Fibroblast of pulmonary artery (primary cell): Measurements from ENCODE around the gene HAUS8.
"Not testable (repeated sequence)": the region's sequence is repeated elsewhere in the genome, so short reads cannot be mapped to it uniquely, and the experiment has no call there.

ENCODE experiments used
- DNase-seq: peaks from one replicate; pipeline ENCODE4 v3.0.0-alpha.2; 2010; ENCODE audit warnings: low read depth
- H3K4me3 ChIP-seq: replicated peaks from 2 replicates; pipeline ENCODE4 v1.5.1; 2011; ENCODE audit warnings: low read depth, mild to moderate bottlenecking, control low read depth, low read length, moderate library complexity
- CTCF ChIP-seq: IDR thresholded peaks from 2 replicates; pipeline ENCODE4 v1.5.1; 2011; ENCODE audit warnings: mild to moderate bottlenecking, control low read depth, low read length, inconsistent platforms; ENCODE audit errors: missing control alignments

HAUS8 gene

DNA sequence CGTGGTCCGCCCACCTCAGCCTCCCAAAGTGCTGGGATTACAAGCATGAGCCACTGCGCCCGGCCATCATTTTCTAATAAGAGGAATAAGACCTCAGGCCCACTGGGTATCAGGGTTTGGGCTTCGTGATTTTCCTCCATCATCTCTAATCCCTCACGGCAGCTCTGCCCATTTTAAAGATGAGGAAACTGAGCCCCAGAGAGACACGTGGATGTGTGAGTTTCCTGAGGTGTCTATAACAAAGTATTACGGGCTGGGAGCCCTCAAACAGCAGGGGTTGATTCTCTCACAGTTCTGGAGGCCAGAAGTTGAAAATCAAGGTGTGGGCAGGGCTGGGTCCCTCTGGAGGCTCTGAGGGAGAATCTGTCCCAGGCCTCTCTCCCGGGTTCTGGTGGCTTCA, 34.0 kb upstream of the HAUS8 start:
- H3K4me3 ChIP-seq, result no peak overlapping the region
- DNase-seq, result no peak
- TF ChIP-seq CTCF, result no peak

DNA sequence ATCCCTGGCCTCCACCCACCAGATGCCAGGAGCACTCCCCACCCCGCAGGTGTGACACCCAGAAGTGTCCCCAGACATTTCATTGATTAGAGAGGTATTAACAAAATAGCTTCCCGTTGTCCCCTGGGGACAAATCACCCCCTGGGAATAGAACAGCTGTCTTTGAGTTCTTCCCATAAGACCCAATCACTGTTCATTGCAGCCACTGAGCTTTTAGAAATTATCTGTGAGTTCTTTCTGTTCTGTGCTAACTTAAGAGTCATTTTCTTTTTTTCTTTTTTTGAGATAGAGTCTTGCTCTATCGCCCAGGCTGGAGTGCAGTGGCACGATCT, 33.2 kb upstream of the HAUS8 start:
- no peak overlapping the region for H3K4me3 ChIP-seq
- no peak for TF ChIP-seq CTCF
- DNase-seq, result no peak

DNA sequence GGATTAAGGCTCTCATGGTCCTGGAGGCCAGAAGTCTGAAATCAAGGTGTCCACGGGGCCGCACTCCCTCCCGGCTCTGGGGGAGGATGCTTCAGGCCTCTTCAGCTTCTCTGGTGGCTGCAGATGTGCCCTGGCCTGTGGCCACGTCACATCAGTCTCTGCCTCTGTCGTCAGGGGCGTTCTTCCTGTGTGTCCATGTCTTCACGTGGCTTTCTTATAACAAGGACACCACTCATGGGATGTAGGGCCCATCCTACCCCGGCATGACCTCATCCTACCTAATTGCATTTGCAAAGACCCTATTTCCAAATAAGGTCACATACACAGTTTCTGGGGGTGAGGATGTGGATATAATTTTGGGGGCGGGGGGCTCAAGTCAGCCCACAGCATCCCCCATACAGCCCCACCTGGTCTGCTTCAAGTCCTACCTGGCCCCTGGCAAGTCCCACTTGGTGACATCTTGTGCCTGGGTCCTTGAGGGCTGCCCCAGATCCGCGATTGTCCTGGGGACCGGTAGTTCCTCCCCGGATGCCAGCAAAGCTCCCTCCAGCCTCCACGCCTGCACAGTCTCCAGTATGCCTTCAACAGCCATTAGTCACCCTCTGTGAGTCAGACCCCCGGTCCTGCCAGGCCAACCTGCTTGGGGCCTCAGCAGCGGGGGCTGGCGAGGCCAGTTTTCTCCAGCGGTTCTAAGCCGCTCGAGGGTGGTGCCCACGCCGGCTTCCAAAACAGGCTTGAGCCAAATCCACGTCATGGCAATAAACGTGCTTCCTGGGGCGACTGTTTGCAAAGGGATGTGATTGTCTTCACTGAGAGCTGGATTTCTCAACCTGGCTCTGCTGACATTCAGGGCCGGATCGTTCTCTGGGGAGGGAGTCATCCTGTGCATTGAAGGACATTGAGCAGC, 32.5 kb upstream of the HAUS8 start:
- DNase-seq, result peak; percentile 97
- no peak for TF ChIP-seq CTCF
- H3K4me3 ChIP-seq, result no peak overlapping the region

GRCh38 chr19:17106964-17107363, 31.7 kb upstream of the HAUS8 start:
- H3K4me3 ChIP-seq, DNase-seq: not testable (repeated sequence)

DNA sequence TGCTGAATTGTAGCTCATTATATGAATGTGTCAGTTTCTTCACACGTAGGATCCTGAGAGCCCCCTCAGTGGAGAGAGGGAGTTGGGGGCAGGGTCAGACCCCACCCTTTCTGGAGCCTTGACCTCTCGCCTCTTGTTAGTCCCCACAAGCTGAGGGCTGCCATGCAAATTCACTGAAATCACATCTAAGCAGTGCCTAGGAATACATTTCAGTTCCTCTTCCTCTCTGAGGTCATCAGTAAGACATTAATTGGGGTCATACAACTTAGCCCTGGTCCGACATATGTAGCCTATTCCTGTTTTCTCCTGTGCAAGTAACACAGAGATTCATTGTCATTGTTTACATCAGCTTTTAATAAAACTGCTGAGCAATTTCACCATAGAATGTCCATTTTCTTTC, 30.3 kb upstream of the HAUS8 start:
- DNase-seq, result no peak
- TF ChIP-seq CTCF, result no peak
- no peak overlapping the region for H3K4me3 ChIP-seq

DNA sequence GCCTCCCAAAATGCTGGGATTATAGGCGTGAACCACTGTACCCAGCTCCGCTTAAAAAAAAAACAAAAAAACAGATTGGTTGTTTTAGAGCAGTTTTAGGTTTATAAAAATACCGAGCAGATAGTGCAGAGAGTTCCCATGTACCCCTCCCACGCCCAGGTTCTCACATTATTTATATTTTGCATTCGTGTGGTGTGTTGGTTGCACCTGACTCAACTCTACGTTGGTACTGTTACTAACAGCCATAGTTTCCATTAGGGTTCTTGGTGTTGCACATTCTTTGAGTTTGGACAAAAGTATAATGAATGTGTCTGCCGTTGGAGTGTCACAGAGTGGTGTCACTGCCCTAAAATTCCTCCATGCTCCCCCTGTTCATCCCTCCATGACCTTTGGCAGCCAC, 29.4 kb upstream of the HAUS8 start:
- no peak for TF ChIP-seq CTCF
- H3K4me3 ChIP-seq, result no peak overlapping the region
- DNase-seq, result no peak

DNA sequence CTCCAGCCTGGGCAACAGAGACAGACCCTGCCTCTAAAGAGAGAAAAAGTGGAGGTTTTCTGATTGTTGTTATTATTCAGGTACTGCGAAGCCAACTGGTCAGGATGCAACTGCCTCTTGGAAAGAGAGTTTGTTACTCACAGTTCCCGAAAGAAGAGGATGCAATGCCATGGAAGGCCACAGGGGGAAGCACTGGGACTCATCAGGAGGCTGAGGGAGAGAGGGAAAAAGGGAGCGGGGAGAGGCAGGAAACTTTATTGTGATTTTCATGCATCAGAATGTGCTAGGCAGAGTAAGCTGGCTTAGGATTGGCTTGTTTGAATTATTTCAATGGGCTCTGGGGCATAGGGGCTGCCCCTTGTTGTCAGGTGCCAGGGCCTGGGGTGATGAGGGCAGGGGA, 27.9 kb upstream of the HAUS8 start:
- H3K4me3 ChIP-seq, result no peak overlapping the region
- peak; percentile 60 for DNase-seq
- TF ChIP-seq CTCF, result peak; percentile 73
